Measurements from ENCODE around the gene CTSC.
"Not testable (repeated sequence)": the region's sequence is repeated elsewhere in the genome, so short reads cannot be mapped to it uniquely, and the experiment has no call there.

The CTSC gene

GRCh38 chr11:88348870-88349269, 11.3 kb upstream of the CTSC start:
- no peak for DNase-seq

- DNase-seq, result no peak
Observed at GRCh38 chr11:88345949-88346348, 8.4 kb upstream of the CTSC start.

GRCh38 chr11:88345408-88345807, 7.9 kb upstream of the CTSC start:
- DNase-seq, result no peak

GRCh38 chr11:88344869-88345268, 7.3 kb upstream of the CTSC start:
- DNase-seq, result no peak

- no peak for DNase-seq
Observed at GRCh38 chr11:88341522-88342251, 4.2 kb upstream of the CTSC start.

GRCh38 chr11:88340366-88340935, 2.9 kb upstream of the CTSC start:
- DNase-seq, result no peak

GRCh38 chr11:88337987-88338668, 592 bp upstream of the CTSC start:
- peak; percentile 52 for DNase-seq

GRCh38 chr11:88335284-88335683, 2.3 kb downstream of the CTSC start:
- no peak for DNase-seq

- DNase-seq, result no peak
Observed at GRCh38 chr11:88333862-88334261, 3.7 kb downstream of the CTSC start.

- no peak for DNase-seq
Observed at GRCh38 chr11:88332851-88333250, 4.7 kb downstream of the CTSC start.

GRCh38 chr11:88330826-88331428, 6.6 kb downstream of the CTSC start:
- DNase-seq, result no peak

GRCh38 chr11:88329563-88330250, 7.8 kb downstream of the CTSC start:
- DNase-seq, result no peak

- no peak for DNase-seq
Observed at GRCh38 chr11:88327462-88328143, 9.9 kb downstream of the CTSC start.

- no peak for DNase-seq
Observed at GRCh38 chr11:88327061-88327460, 10.5 kb downstream of the CTSC start.

GRCh38 chr11:88326099-88326498, 11.4 kb downstream of the CTSC start:
- no peak for DNase-seq

GRCh38 chr11:88324562-88325345, 12.8 kb downstream of the CTSC start:
- DNase-seq, result no peak

- not testable (repeated sequence) for DNase-seq
Observed at GRCh38 chr11:88322881-88323280, 14.7 kb downstream of the CTSC start.

GRCh38 chr11:88321412-88321811, 16.1 kb downstream of the CTSC start:
- DNase-seq, result not testable (repeated sequence)

- DNase-seq, result no peak
Observed at GRCh38 chr11:88320149-88320559, 17.4 kb downstream of the CTSC start.

- no peak for DNase-seq
Observed at GRCh38 chr11:88318017-88318416, 19.5 kb downstream of the CTSC start.

- no peak for DNase-seq
Observed at GRCh38 chr11:88317536-88317935, 20.0 kb downstream of the CTSC start.

GRCh38 chr11:88315981-88316441, 21.5 kb downstream of the CTSC start:
- no peak for DNase-seq

Data from stimulated activated naive CD4-positive, alpha-beta T cell treated with Interleukin-2 at 50 U/mL for 16 hours (primary cell).